Liver (tissue), 10 donors: ENCODE data around the gene GHRL. TPM values are rescaled to one million over a fixed set of nuclear protein-coding genes. Genes with fewer than 3 reads are reported as not detected.

Experiments used
- DNase-seq: peaks from one replicate; pipeline ENCODE4 v3.0.0-alpha.2; 2017; ENCODE audit warnings: low spot score
- H3K27ac ChIP-seq, 2 donors: one replicate each; pipeline ENCODE4 v1.7.0; 2013; ENCODE audit warnings: inconsistent platforms in 2 of 2, low read length in 2 of 2, control low read depth in 1 of 2, low read depth in 1 of 2, mild to moderate bottlenecking in 1 of 2
- H3K27me3 ChIP-seq, 4 donors: one replicate each; pipeline versions ENCODE4 v1.6.1 to v1.7.0; 2013; ENCODE audit warnings: low read length in 3 of 4, inconsistent platforms in 1 of 4, mild to moderate bottlenecking in 1 of 4, moderate library complexity in 1 of 4; ENCODE audit not compliant: control insufficient read depth in 4 of 4, insufficient read depth in 4 of 4
- H3K36me3 ChIP-seq, 4 donors: one replicate each; pipeline versions ENCODE4 v1.6.1 to v1.7.0; 2013; ENCODE audit warnings: low read length in 3 of 4, mild to moderate bottlenecking in 3 of 4, low read depth in 1 of 4, moderate library complexity in 1 of 4; ENCODE audit not compliant: control insufficient read depth in 4 of 4, insufficient read depth in 3 of 4
- H3K4me1 ChIP-seq, 4 donors: one replicate each; pipeline versions ENCODE4 v1.6.1 to v1.7.0; 2013; ENCODE audit warnings: low read length in 3 of 4, mild to moderate bottlenecking in 3 of 4, moderate library complexity in 1 of 4; ENCODE audit not compliant: control insufficient read depth in 4 of 4, insufficient read depth in 4 of 4
- H3K4me3 ChIP-seq, 3 donors: one replicate each; pipeline versions ENCODE4 v1.6.1 to v1.7.0; 2013; ENCODE audit warnings: low read length in 3 of 3, control low read depth in 1 of 3, low read depth in 1 of 3, mild to moderate bottlenecking in 1 of 3
- H3K9ac ChIP-seq, 2 donors: one replicate each; pipeline ENCODE4 v1.7.0; 2013; ENCODE audit warnings: low read length in 2 of 2, mild to moderate bottlenecking in 2 of 2, moderate library complexity in 2 of 2, control low read depth in 1 of 2, low read depth in 1 of 2
- H3K9me3 ChIP-seq, 4 donors: one replicate each; pipeline versions ENCODE4 v1.6.1 to v1.7.0; 2013; ENCODE audit warnings: low read length in 3 of 4; ENCODE audit not compliant: control insufficient read depth in 4 of 4
- EGR1 ChIP-seq, 2 donors: IDR thresholded peaks; 2 replicates each; pipeline ENCODE4 v1.6.1; 2016 to 2018; ENCODE audit warnings: antibody characterized with exemption in 2 of 2, low read depth in 2 of 2
- FOXA1 ChIP-seq: IDR thresholded peaks from 2 replicates; pipeline ENCODE4 v1.6.1; 2016; ENCODE audit warnings: antibody characterized with exemption
- FOXA2 ChIP-seq: IDR thresholded peaks from 2 replicates; pipeline ENCODE4 v1.6.1; 2016; ENCODE audit warnings: antibody characterized with exemption
- GABPA ChIP-seq, 2 donors: IDR thresholded peaks in 1 of 2; conservative IDR thresholded peaks in 1 of 2; 2 replicates each; pipeline ENCODE4 v1.6.1; 2016; ENCODE audit warnings: antibody characterized with exemption in 2 of 2, mild to moderate bottlenecking in 1 of 2, moderate library complexity in 1 of 2
- HNF4G ChIP-seq: IDR thresholded peaks from 2 replicates; pipeline ENCODE4 v1.6.1; 2016; ENCODE audit warnings: antibody characterized with exemption
- JUND ChIP-seq, 2 donors: IDR thresholded peaks; 2 replicates each; pipeline ENCODE4 v1.6.1; 2016; ENCODE audit warnings: antibody characterized with exemption in 2 of 2
- NR2F2 ChIP-seq: IDR thresholded peaks from 2 replicates; pipeline ENCODE4 v1.6.1; 2016; ENCODE audit warnings: antibody characterized with exemption
- RAD21 ChIP-seq, 2 donors: IDR thresholded peaks; 2 replicates each; pipeline ENCODE4 v1.6.1; 2016; ENCODE audit warnings: antibody characterized with exemption in 2 of 2, mild to moderate bottlenecking in 2 of 2
- TAF1 ChIP-seq: conservative IDR thresholded peaks from 2 replicates; pipeline ENCODE4 v1.6.1; 2016; ENCODE audit warnings: antibody characterized with exemption, mild to moderate bottlenecking
- YY1 ChIP-seq: IDR thresholded peaks from 2 replicates; pipeline ENCODE4 v1.6.1; 2016; ENCODE audit warnings: antibody characterized with exemption, mild to moderate bottlenecking
- whole genome bisulfite sequencing: extraction: QIAGEN DNeasy Blood & Tissue Kit; methylation state at CpG from one replicate; pipeline ENCODE4 v1.1.7; 2013; 5-methylcytosine and 5-hydroxymethylcytosine counted together
- polyA plus RNA-seq, 2 donors: library from polyadenylated mRNA; stranded (reverse) in 1 of 2; unstranded in 1 of 2; fragments of 200-250 nt in 1 of 2; fragments of >200 nt in 1 of 2; fragmentation: Nextera tagmentation in 1 of 2; extraction: Ambion mirVana in 1 of 2; gene quantifications; one replicate each; pipeline versions ENCODE4 v1.2.1 to v1.2.3, GENCODE V29; 2013 to 2015
- small RNA-seq: library from RNA; depleted of rRNA; stranded (forward); fragments of <200 nt; gene quantifications from one replicate; pipeline ENCODE3, GENCODE V24; 2014
- total RNA-seq, 2 donors: library from RNA; depleted of rRNA; stranded (reverse); fragments of >200 nt; gene quantifications; one replicate each; pipeline ENCODE4 v1.2.3, GENCODE V29; 2014
- TF ChIP-seq, protein P1 (sequence below): IDR thresholded peaks from 2 replicates; pipeline ENCODE4 v1.6.1; 2016; ENCODE audit warnings: antibody characterized with exemption
- TF ChIP-seq, protein P2 (sequence below): IDR thresholded peaks from 2 replicates; pipeline ENCODE4 v1.6.1; 2016; ENCODE audit warnings: antibody characterized with exemption
- TF ChIP-seq, protein P3 (sequence below): IDR thresholded peaks from 2 replicates; pipeline ENCODE4 v1.6.1; 2016; ENCODE audit warnings: antibody characterized with exemption, mild to moderate bottlenecking
- TF ChIP-seq, protein P4 (sequence below): fragments of 150-350 bp; IDR thresholded peaks from 2 replicates; pipeline ENCODE4 v1.5.1; 2017; ENCODE audit warnings: improper control_type of control experiment, low read depth, low read length; ENCODE audit not compliant: missing input control
- donor health status: healthy.
- donor health status: healthy.
- donor health status: healthy.
- donor health status: healthy.
- donor health status: healthy.

GHRL gene
- total and polyA plus RNA-seq, 4 donors: 0.08 to 1.3 (median 0.27) TPM

DNA sequence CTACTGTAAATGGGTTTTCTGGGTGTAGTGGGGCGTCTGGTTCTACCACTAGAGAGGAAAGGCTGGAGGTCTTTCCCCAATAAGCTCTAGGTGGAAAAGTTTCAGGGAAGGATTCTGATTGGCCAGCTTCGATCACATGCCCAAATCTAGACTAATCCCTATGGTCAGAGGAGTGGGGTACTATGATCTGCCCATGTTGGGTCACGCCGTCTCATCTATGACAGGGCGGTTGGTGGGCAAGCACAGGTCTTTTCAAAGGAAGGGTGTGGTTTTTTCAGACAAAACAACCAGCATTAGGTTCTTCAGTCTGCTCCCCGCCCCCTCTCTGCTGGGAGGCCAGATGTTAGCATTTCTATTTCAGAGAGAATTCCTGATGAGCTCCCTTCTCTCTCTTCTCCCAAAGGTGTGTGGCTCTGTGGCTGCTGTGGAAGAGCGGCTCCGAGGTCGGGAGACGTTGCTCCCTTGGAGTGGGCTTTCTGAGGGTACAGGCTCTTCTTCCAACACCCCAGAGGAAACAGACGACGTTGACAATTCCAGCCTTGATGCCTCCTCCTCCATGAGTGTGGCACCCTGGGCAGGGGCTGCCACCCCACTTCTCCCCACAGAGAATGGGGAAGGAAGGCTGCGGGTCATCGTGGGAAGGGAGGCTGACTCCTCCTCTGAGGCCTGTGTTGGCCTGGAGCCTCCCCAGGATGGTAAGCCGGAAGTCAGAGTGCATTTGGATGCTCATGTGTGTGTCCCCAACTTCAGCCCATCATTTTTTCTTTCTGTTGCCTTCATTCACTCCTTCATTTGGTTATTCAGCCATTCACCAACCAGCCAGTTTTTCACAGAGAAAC, 54.2 kb downstream of the GHRL start:
- H3K4me3 ChIP-seq: no peak overlapping the region
- H3K27ac ChIP-seq: no peak overlapping the region
- H3K36me3 ChIP-seq: peaks cover 11 to 38% (median 20%) of the 10 kb centered on the region in 4 donors
- H3K9ac ChIP-seq: no peak overlapping the region
- WGBS: 89% methylated on average over 15 of the region's 15 CpGs
- no peaks in the 10 kb centered on the region for H3K27me3 ChIP-seq
- TF ChIP-seq, protein P1, sequence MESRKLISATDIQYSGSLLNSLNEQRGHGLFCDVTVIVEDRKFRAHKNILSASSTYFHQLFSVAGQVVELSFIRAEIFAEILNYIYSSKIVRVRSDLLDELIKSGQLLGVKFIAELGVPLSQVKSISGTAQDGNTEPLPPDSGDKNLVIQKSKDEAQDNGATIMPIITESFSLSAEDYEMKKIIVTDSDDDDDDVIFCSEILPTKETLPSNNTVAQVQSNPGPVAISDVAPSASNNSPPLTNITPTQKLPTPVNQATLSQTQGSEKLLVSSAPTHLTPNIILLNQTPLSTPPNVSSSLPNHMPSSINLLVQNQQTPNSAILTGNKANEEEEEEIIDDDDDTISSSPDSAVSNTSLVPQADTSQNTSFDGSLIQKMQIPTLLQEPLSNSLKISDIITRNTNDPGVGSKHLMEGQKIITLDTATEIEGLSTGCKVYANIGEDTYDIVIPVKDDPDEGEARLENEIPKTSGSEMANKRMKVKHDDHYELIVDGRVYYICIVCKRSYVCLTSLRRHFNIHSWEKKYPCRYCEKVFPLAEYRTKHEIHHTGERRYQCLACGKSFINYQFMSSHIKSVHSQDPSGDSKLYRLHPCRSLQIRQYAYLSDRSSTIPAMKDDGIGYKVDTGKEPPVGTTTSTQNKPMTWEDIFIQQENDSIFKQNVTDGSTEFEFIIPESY: no peak
- TF ChIP-seq GABPA (IDR thresholded peaks at IDR 0.05 in 1 of 2, conservative IDR thresholded peaks at IDR 0.05 in 1 of 2) (no peak), FOXA1 (no peak), NR2F2 (no peak), YY1 (no peak), RAD21 (IDR thresholded peaks at IDR 0.05) (no peak), TAF1 (no peak), FOXA2 (no peak), EGR1 (IDR thresholded peaks at IDR 0.05; ENCODE audit: low read depth in 2 of 2) (no peak), JUND (IDR thresholded peaks at IDR 0.05) (no peak), HNF4G (no peak)
- TF ChIP-seq, protein P2, sequence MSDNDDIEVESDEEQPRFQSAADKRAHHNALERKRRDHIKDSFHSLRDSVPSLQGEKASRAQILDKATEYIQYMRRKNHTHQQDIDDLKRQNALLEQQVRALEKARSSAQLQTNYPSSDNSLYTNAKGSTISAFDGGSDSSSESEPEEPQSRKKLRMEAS: no peak
- TF ChIP-seq, protein P3, sequence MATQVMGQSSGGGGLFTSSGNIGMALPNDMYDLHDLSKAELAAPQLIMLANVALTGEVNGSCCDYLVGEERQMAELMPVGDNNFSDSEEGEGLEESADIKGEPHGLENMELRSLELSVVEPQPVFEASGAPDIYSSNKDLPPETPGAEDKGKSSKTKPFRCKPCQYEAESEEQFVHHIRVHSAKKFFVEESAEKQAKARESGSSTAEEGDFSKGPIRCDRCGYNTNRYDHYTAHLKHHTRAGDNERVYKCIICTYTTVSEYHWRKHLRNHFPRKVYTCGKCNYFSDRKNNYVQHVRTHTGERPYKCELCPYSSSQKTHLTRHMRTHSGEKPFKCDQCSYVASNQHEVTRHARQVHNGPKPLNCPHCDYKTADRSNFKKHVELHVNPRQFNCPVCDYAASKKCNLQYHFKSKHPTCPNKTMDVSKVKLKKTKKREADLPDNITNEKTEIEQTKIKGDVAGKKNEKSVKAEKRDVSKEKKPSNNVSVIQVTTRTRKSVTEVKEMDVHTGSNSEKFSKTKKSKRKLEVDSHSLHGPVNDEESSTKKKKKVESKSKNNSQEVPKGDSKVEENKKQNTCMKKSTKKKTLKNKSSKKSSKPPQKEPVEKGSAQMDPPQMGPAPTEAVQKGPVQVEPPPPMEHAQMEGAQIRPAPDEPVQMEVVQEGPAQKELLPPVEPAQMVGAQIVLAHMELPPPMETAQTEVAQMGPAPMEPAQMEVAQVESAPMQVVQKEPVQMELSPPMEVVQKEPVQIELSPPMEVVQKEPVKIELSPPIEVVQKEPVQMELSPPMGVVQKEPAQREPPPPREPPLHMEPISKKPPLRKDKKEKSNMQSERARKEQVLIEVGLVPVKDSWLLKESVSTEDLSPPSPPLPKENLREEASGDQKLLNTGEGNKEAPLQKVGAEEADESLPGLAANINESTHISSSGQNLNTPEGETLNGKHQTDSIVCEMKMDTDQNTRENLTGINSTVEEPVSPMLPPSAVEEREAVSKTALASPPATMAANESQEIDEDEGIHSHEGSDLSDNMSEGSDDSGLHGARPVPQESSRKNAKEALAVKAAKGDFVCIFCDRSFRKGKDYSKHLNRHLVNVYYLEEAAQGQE: no peak
- TF ChIP-seq, protein P4, sequence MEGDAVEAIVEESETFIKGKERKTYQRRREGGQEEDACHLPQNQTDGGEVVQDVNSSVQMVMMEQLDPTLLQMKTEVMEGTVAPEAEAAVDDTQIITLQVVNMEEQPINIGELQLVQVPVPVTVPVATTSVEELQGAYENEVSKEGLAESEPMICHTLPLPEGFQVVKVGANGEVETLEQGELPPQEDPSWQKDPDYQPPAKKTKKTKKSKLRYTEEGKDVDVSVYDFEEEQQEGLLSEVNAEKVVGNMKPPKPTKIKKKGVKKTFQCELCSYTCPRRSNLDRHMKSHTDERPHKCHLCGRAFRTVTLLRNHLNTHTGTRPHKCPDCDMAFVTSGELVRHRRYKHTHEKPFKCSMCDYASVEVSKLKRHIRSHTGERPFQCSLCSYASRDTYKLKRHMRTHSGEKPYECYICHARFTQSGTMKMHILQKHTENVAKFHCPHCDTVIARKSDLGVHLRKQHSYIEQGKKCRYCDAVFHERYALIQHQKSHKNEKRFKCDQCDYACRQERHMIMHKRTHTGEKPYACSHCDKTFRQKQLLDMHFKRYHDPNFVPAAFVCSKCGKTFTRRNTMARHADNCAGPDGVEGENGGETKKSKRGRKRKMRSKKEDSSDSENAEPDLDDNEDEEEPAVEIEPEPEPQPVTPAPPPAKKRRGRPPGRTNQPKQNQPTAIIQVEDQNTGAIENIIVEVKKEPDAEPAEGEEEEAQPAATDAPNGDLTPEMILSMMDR: no peak
- no peak for DNase-seq
- no peaks in the 10 kb centered on the region for H3K4me1 ChIP-seq
- no peaks in the 10 kb centered on the region for H3K9me3 ChIP-seq

Small RNA genes lying within 50 kb of the gene (small RNA-seq; reads per million reads assigned to genes)
- gene MIR378B (0.42 reads per million, percentile 47 among the genes with 10 or more reads in this experiment), gene RF02126 (not detected)

Other genes with a start within 250 kb of the GHRL start
- gene FANCD2OS, start 184.7 kb downstream of the GHRL start, total RNA-seq: not detected
- gene FANCD2OS, start 184.7 kb downstream of the GHRL start, polyA plus RNA-seq: not detected
- gene BRK1, start 177.3 kb downstream of the GHRL start, total RNA-seq: 10 to 100 TPM; 28.3 to 56.2 TPM
- gene BRK1, start 177.3 kb downstream of the GHRL start, polyA plus RNA-seq: 10 to 100 TPM; 79.6 to 82.2 TPM
- 10 to 100 TPM; 28.3 to 33.6 TPM for gene VHL, start 151.2 kb downstream of the GHRL start, total RNA-seq
- 1 to 10 TPM; 5.6 to 8.3 TPM for gene VHL, start 151.2 kb downstream of the GHRL start, polyA plus RNA-seq
- gene IRAK2, start 128.0 kb downstream of the GHRL start, total RNA-seq: 1 to 10 TPM; 7.1 to 9.3 TPM
- 1 to 10 TPM; 2.7 to 4.6 TPM for gene IRAK2, start 128.0 kb downstream of the GHRL start, polyA plus RNA-seq
- gene TATDN2, start 44.5 kb downstream of the GHRL start, total RNA-seq: 10 to 100 TPM in 1 of 2 donors, 1 to 10 TPM in 1; 9.8 to 14.2 TPM
- gene TATDN2, start 44.5 kb downstream of the GHRL start, polyA plus RNA-seq: 1 to 10 TPM; 3.7 to 8.3 TPM
- 100 to 1,000 TPM in 1 of 2 donors, 10 to 100 TPM in 1; 72.5 to 100 TPM for gene SEC13, start 28.2 kb upstream of the GHRL start, total RNA-seq
- gene SEC13, start 28.2 kb upstream of the GHRL start, polyA plus RNA-seq: 10 to 100 TPM; 61.6 to 87.1 TPM
- gene ATP2B2, start 212.6 kb upstream of the GHRL start, total RNA-seq: 10 to 100 TPM; 26.8 to 27.8 TPM
- gene ATP2B2, start 212.6 kb upstream of the GHRL start, polyA plus RNA-seq: 10 to 100 TPM; 10.4 to 14.6 TPM